GM21528 (cell line): ENCODE results near the gene CDKL5.

Source experiments
- ATAC-seq: cut with Tn5 transposase; IDR thresholded peaks from one replicate; pipeline ENCODE4 v1.9.1; 2021; ENCODE audit warnings: mild to moderate bottlenecking, moderate library complexity; ENCODE audit not compliant: unreplicated experiment, low FRiP score

CDKL5 gene

GRCh38 chrX:18639280-18639679 is 213.9 kb downstream of the CDKL5 start:
- no peak for ATAC-seq

GRCh38 chrX:18640686-18641085 is 215.3 kb downstream of the CDKL5 start:
- no peak for ATAC-seq

GRCh38 chrX:18643243-18643642 is 217.8 kb downstream of the CDKL5 start:
- no peak for ATAC-seq

GRCh38 chrX:18643853-18644252 is 218.4 kb downstream of the CDKL5 start:
- ATAC-seq, result no peak

GRCh38 chrX:18647621-18648020 is 222.2 kb downstream of the CDKL5 start:
- ATAC-seq, result no peak

GRCh38 chrX:18649498-18649951 is 224.1 kb downstream of the CDKL5 start:
- no peak for ATAC-seq

- no peak for ATAC-seq
Measured at GRCh38 chrX:18650662-18651061, 225.3 kb downstream of the CDKL5 start.

- no peak for ATAC-seq
Measured at GRCh38 chrX:18652636-18653035, 227.2 kb downstream of the CDKL5 start.

- no peak for ATAC-seq
Measured at GRCh38 chrX:18654875-18655836, 229.7 kb downstream of the CDKL5 start.

GRCh38 chrX:18661273-18661672 is 235.9 kb downstream of the CDKL5 start:
- ATAC-seq, result no peak

DNA sequence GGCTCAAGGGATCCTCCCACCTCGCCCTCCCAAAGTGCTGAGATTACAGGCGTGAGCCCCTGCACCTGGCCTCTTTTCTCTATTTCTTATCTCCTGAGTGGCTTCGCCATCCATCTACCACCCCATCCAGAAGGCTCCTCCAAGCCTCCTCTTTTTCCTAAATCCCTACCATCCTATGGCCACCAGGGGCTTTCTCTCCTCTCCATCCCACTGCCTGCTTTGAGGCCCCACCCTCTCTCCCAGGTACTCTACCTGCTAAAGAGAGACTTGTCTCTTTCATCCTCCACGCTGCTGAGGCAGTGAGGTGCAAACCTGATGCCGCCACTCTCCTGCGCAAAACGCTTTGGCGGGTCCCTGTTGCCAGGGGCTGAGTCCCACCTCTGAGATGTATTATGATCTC is 239.5 kb downstream of the CDKL5 start:
- no peak for ATAC-seq

DNA sequence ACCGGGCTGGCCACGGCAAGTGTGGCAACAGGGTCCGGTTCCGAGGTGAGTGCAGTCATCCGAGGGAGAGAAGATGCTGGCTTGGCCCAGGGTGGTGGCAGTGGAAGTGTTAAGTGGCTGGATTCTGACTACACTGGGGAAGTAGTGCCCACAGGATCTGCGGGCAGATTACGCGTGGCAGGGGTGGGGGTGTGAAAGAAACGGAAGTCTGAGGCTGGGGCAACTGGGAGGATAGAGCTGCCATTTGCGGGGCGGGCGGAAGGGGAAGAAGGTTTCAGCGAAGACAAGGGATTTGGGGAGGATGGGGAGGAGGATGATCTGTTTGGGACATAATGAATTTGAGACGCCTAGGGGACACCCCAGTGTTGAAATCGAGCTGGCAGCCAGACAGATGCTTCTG is 241.2 kb downstream of the CDKL5 start:
- no peak for ATAC-seq

DNA sequence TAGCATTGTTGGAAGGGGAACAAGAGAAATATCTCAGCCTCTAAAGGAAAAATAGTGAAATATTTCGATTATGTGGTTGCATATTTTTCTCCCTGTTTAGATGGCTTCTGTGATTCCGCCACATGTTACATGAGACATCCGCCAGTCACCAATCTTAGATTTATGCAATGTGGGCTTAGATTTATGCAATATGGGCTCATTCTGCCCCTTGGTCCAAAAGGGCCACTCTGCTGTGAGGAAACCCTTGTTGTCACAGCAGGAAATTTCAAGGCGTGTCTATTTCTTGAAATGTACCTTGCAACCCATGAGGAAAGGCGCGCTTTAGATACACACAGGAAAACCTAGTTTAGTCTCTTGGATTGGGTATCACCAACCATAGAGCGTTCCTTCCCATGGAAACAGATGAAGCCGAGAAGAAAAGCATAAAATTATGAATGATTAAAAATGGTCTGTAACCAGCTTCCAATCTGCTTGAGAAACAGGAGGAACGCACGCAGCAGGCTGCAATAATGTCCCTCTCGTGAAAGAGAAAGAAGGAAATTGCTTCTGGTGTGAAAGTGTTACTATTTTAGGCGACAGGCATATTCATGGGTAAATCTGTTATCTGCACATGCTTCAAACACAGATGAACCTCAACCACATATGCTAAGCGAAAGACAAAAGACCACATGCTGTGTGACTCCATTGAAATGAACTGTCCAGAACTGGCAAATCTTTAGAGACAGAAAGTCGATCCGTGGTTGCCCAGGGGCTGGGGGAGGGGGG is 242.8 kb downstream of the CDKL5 start:
- no peak for ATAC-seq

- ATAC-seq, result no peak
Measured at GRCh38 chrX:18672008-18672407, 246.6 kb downstream of the CDKL5 start, which contains the start of gene RS1. RS1 (minus strand) TSS chrX:18672108; CDS start chrX:18672068, 40 bp downstream.

DNA sequence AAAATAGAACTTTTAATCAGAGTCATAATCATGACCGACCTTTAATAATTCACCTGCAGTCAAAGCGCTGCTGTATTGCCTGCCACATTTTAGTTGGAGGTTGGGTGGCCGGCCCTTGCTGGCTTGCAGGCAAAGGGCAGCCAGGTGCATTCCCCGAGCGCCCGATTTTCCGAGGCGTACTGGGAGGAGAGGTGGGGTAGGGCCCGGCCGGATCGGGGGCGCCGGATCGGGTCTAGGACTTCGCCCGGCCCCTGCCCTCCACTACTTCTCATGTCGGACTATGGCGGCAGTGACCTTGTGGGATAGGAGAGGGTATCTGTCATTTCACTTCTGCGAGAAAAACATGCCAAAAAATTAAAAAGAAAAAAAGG is 249.0 kb downstream of the CDKL5 start:
- ATAC-seq, result peak; percentile 55

DNA sequence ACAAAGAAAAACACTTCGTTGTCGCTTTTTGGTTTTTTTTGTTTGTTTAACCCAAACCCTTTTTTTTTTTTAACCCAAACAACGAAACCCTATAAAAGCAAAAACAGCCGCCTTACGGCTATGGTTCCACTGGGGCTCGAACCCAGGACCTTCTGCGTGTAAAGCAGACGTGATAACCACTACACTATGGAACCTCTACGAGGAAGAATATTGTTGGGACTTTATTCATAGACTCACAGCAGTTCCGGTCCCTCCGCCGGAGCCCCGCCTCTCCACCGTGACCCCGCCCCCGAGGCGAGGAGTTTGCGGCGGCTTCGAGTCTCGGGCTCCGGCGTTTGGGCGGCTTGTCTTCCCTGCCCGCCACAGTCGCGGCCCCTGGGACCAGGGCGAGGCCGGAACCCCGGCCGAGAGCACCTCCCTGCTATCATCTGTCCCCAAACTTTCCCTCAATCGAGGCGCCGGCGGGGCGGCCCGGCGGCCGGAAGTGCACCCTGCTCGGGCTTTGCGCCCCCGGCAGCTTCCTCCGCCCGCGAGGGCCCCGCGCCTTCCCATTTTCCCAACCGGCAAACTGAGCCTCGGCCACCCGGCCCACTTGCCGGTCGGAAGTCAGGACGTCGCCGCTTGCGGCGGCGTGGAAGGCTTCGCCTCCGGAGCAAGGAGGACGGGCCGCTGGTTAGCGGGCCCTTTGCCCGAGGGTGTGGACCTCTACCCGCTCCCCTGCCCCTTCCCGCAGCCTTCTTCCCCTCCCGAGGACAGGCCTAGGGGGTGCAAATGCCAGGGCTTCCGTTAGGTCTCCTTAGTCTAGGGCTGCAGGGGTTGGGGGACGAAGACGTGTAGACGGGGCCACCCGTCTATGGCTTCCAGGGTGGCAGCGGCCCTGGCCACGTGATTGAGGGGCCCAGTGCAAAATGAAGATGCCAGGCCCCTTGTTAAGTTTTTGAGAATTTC is 249.7 kb downstream of the CDKL5 start:
- ATAC-seq, result peak; percentile 87

DNA sequence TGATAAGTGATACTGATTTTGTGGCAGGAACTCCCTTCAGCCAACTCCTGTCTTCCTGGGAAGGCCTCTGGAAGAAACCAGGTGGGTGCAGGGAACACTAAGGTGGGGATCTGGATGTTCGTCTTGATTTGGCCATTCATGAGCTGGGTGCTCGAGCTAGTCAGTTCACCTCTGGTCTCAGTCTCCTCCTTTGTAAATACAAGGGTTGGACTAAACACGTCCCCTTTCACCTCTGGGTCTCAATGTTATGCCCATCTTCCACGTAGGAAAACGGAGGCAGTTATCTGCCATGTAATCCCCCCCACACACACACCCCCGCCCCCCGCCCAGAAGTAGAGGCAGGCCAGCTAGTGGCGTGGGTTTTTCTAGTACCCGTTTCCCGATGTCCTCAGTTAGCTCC is 250.6 kb downstream of the CDKL5 start:
- ATAC-seq, result no peak

- no peak for ATAC-seq
Measured at GRCh38 chrX:18676470-18676869, 251.1 kb downstream of the CDKL5 start.

DNA sequence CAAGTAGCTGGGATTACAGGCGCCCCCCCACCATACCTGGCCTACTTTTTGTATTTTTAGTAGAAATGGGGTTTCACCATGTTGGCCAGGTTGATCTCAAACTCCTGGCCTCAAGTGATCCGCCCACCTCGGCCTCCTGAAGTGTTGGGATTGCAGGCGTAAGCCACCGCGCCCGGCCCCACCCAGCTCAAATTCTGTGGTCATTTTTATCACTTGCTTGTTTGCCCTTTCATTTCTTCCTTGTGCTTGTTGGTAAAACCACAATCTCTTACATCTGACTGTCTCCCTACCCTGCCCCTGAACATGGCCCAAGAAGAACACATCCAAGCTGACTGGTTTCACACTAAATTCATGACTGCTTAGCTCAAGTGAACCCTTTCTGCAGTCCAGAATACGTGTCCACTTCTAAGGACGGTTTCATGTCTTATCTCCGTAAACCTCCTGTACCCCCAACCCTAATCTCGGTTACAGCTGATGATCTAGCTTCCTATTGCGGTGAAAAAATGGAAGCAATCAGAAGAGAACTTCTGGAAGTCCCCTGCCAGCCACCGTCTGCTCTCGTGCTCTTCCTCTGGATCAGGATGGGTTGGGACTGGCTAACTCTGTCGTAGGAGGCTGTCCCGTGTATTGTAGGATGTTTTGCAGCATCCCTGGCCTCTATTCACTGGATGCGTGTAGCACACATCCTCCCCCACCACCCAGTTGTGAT is 251.9 kb downstream of the CDKL5 start:
- ATAC-seq, result no peak

DNA sequence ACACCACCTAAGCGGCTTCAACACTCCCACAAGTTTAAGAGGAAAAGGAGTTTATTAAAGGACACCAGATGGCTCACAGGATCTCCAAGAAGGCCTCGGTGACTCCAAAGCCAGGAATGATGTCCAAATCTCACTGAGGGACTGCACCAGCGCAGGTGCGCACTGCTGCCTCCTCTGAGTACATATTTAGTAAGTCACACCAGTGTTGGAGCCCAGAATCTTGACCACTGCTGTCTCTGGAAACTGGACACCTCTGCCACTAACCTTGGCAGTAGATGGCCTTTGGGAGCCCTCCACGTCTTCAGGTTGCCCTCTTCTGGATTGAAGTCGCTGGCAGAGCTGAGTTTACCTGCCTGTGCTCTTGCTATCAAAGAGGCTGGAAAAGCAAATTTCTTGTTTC is 256.6 kb downstream of the CDKL5 start:
- no peak for ATAC-seq
